ENCODE data around the gene PPP2R2B.

PPP2R2B gene

GRCh38 chr5:146884066-146884626 is 5.6 kb upstream of the PPP2R2B start:
- DNase-seq = no peak

DNA sequence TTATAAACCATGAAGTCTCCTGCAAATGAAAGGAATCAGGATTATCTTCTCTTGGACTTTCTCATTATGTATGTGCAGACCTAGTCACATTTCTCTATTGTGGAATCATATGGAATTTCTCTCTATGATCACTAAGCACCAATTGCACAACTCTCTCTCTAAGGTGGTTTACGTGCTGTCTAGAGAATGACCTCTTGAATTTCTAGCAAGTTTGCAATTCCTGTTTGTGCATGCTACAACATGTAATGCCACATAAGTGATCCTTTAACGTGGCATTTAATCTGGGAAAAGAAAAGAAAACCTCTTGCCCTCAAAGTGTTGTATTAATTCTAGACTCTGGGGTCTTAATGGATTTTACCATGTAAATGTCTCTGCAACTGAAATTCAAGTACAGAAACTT is 5.0 kb upstream of the PPP2R2B start:
- no peak for DNase-seq

GRCh38 chr5:146880966-146881365 is 2.4 kb upstream of the PPP2R2B start:
- no peak for DNase-seq

DNA sequence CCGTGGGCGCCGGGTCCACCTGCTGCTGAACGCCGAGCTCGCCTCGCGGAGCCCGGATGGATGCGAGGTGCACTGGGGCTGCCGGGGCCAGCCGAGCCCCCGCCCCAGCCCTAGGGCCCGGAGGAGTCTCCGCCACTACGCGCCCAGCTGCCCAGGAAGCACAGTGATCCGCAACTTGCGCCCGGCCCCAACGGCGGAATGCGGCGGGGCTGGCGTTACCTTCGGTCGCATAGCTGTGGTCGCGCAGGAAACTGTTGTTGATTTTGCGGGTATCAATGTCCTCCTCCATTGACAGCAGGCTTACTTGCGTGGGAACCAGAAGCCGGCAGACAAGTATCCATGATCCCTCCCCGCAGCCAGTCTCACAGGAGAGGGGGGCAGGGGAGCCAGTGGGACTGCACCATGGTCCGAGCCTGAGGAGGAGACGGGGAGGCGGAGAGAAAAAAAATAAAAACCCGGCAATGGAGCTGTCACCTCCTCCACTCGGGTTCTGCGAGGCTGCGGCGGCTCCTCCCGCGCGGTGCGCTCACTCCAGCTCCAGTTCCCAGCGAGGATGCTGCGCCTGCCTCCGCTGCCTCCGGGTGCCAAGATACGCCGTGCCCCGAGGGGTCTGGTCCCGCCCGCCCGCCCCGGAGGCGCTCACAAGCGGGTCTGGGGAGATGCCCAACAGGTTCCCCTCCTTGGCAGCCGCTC is 628 bp downstream of the PPP2R2B start:
- DNase-seq = peak; percentile 5

DNA sequence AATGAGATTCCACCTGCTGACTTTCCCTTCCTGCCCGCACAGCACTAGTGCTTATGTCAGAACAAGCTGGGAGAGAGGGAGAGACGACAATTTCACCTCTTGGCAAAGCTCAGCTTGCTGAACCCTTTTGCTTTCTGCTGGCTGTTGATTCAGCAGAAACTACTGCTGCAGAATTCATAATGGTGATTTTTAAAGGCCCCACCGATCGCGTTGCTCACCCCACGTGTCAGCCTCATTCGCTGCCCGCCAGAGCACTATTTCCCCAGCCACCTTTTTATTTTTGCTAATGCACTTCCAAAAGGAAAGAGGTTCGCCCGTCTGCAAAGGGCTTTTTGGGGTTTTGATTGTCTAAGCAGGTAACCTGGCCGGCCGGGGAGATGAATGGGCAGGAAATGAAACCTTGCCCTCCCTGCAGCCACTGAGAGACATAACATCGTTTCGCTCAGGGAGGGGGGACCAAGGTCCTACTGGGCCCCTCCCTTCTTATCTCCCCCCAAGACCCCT is 1.3 kb downstream of the PPP2R2B start:
- no peak for DNase-seq

DNA sequence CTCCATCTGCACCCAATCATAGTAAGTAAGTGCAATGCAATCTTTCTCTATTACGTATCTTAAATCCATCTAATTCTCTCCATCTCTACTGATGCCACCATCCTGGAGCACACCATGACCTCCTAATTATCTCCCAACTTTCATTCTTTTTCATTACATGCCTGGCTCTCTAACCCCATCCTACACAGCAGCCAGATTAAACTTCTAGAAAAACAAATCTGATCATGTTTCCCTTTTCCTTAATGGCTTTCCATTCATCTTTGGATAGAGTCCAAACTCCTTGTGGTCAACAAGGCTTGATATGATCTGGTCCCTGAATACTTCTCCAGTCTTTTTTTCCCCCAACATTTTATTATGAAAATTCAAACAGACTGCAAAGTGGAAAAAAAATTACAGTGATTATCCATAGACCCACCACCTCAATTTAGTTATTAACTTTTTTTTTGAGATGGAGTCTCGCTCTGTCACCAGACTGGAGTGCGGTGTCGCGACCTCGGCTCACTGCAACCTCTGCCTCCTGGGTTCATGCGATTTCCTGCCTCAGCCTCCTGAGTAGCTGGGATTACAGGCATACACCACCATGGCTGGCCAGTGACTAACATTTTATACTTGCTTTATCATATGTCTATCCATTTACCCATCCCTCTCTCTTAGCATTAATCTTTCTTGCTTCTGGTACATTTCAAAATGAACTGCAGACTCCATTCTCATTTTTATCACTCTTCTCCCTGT is 5.2 kb downstream of the PPP2R2B start:
- peak; percentile 15 for DNase-seq

GRCh38 chr5:146872188-146872587 is 6.4 kb downstream of the PPP2R2B start:
- no peak for DNase-seq

- DNase-seq = no peak
These were observed 10.4 kb downstream of the PPP2R2B start for GRCh38 chr5:146867996-146868708.

GRCh38 chr5:146866263-146866662 is 12.3 kb downstream of the PPP2R2B start:
- no peak for DNase-seq

- no peak for DNase-seq
These were observed 15.9 kb downstream of the PPP2R2B start for GRCh38 chr5:146862641-146863040.

GRCh38 chr5:146860213-146860893 is 18.2 kb downstream of the PPP2R2B start:
- peak; percentile 3 for DNase-seq

DNA sequence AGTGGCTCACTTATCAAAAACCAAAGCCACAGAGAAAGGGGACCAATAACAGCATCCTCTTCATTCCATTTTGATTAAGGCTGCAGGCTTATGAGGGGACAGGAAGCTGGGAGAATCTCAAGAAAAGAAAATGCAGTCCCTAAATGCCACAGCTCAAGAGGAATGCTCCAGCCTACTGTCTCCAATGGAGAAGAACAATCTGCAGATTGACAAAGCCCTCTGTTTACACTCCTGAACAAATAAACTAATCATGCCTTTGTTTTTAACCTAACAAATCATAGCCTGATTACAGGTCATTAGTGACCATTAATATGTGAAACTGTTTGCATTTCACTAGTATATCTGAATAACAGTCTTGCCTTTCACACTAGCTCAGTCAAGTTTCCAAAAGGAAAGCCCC is 26.5 kb downstream of the PPP2R2B start:
- no peak for DNase-seq

DNA sequence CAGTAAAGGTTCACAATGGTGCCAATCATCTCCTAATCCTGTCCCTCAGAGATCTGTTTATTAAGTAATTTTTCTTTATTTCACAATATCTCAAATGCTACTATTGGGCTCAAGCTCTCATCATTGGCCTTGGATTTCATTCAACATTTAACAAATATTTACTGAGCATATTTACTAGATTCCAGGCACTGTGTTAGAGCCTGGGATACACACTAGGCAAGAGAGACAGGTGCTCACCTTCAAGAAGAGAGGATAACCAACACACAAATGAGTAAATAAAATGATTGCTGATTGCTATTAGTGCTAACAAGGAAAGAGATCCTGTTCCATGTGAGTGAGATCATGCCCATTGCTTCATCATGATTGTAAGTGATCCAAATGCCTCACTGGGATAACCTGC is 27.4 kb downstream of the PPP2R2B start:
- no peak for DNase-seq

DNA sequence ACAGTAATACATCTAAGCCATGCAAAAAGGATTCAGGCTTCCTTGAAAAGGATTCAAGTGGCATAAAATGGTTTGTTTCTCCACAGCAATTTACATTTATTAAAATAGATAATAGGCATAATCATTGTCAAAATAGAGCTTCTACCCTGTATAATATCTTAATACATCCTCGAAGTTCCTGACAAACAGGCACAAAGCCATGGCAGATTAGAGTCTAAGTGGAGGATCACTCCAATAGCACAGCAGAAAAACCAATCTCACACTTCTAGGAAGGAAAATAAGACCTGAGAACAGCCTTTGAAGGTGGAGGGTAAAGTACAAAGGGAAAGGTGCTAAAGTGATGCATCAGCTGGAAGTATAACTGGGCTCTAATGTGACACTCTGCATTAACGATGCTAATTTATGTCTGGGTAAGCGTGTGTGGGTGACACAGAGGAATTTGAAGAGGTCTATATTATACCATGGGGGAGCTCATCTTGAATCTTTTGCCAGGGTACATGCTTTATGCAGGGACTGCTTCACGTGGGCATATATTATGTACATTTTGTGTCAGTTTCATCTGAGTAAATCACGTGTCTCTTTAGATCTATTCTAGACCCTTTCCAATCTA is 28.8 kb downstream of the PPP2R2B start:
- no peak for DNase-seq

- DNase-seq = no peak
These were observed 30.4 kb downstream of the PPP2R2B start for GRCh38 chr5:146848133-146848532.

- DNase-seq = no peak
These were observed 38.5 kb downstream of the PPP2R2B start for GRCh38 chr5:146840016-146840415.

DNA sequence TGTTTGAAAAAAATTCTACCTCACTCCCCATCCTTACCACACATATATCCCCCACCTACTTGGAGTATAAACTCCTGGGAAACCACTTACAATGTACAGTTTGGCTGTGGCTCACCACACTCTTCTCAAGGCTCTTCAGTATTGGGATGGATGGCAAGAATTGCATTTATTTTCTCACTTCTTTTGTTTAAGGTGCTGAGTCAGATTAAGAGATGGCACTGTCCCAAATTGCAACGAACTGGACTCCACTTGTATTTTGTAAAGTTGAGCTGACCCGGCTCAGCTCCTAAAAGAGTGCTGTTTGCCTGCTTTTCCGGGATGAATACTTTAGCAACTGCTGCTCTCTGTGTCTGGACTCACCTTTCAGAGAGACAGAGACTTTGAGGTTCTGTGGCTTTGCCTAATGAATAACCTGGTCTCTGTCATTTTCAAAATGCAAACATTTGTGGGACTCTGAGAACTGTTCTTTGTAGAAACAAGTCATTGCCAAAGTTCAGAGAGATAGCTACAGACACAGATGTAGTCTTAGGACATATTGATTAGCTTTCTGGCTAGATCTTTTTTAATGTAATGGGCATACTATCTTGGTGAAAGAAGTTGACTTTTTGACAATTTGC is 42.2 kb downstream of the PPP2R2B start:
- no peak for DNase-seq

- DNase-seq = no peak
These were observed 45.4 kb downstream of the PPP2R2B start for GRCh38 chr5:146832985-146833732.

GRCh38 chr5:146828385-146828784 is 50.2 kb downstream of the PPP2R2B start:
- no peak for DNase-seq

- DNase-seq = no peak
These were observed 50.7 kb downstream of the PPP2R2B start for GRCh38 chr5:146827901-146828300.

GRCh38 chr5:146825033-146825432 is 53.5 kb downstream of the PPP2R2B start:
- DNase-seq = peak; percentile 12
